ENCODE measurements around the gene CEP85L.

Gene CEP85L

GRCh38 chr6:118651282-118652050 lies at the start of gene CEP85L:
Gene CEP85L (minus strand): TSS chr6:118651591. CDS start chr6:118651269, 322 bp downstream.
- TF ChIP-seq JUND (IDR thresholded peaks at IDR 0.05; ENCODE audit: low read depth), result no peak
- peak; percentile 79 to 84 for DNase-seq (ENCODE audit: low read depth in 1 of 2, low spot score in 1 of 2)
- in situ Hi-C loops (cut with HindIII; ENCODE audit: low pct_unique_long_range_greater_than_20kb, low sequenced_read_pairs), result no loop called here

- in situ Hi-C loops (cut with HindIII; ENCODE audit: low pct_unique_long_range_greater_than_20kb, low sequenced_read_pairs), result no loop called here
- TF ChIP-seq JUND (IDR thresholded peaks at IDR 0.05; ENCODE audit: low read depth), result no peak
- DNase-seq (ENCODE audit: low read depth in 1 of 2, low spot score in 1 of 2), result no peak
Measured at GRCh38 chr6:118700531-118700930, 49.1 kb upstream of the CEP85L start.

GRCh38 chr6:118697554-118697953 lies 46.2 kb upstream of the CEP85L start:
- peak in 1 of 2 experiments; percentile 40 for DNase-seq (ENCODE audit: low read depth in 1 of 2, low spot score in 1 of 2)
- TF ChIP-seq JUND (IDR thresholded peaks at IDR 0.05; ENCODE audit: low read depth), result no peak
- in situ Hi-C loops (cut with HindIII; ENCODE audit: low pct_unique_long_range_greater_than_20kb, low sequenced_read_pairs), result no loop called here

- in situ Hi-C loops (cut with HindIII; ENCODE audit: low pct_unique_long_range_greater_than_20kb, low sequenced_read_pairs), result no loop called here
Measured at GRCh38 chr6:118696271-118696670, 44.9 kb upstream of the CEP85L start.

GRCh38 chr6:118693562-118693961 lies 42.2 kb upstream of the CEP85L start:
- no peak for TF ChIP-seq JUND (IDR thresholded peaks at IDR 0.05; ENCODE audit: low read depth)
- in situ Hi-C loops (cut with HindIII; ENCODE audit: low pct_unique_long_range_greater_than_20kb, low sequenced_read_pairs), result no loop called here
- no peak for DNase-seq (ENCODE audit: low read depth in 1 of 2, low spot score in 1 of 2)

More at GRCh38 chr6:118696271-118696670, 44.9 kb upstream of the CEP85L start:
- DNase-seq (ENCODE audit: low read depth in 1 of 2, low spot score in 1 of 2), result no peak
- TF ChIP-seq JUND (IDR thresholded peaks at IDR 0.05; ENCODE audit: low read depth), result no peak

- no peak for DNase-seq (ENCODE audit: low read depth in 1 of 2, low spot score in 1 of 2)
- TF ChIP-seq JUND (IDR thresholded peaks at IDR 0.05; ENCODE audit: low read depth), result no peak
- in situ Hi-C loops (cut with HindIII; ENCODE audit: low pct_unique_long_range_greater_than_20kb, low sequenced_read_pairs), result no loop called here
Measured at GRCh38 chr6:118685823-118686449, 34.5 kb upstream of the CEP85L start.

- in situ Hi-C loops (cut with HindIII; ENCODE audit: low pct_unique_long_range_greater_than_20kb, low sequenced_read_pairs), result no loop called here
- DNase-seq (ENCODE audit: low read depth in 1 of 2, low spot score in 1 of 2), result no peak
- no peak for TF ChIP-seq JUND (IDR thresholded peaks at IDR 0.05; ENCODE audit: low read depth)
Measured at GRCh38 chr6:118683881-118684872, 32.8 kb upstream of the CEP85L start.

- in situ Hi-C loops (cut with HindIII; ENCODE audit: low pct_unique_long_range_greater_than_20kb, low sequenced_read_pairs), result no loop called here
- no peak for TF ChIP-seq JUND (IDR thresholded peaks at IDR 0.05; ENCODE audit: low read depth)
- no peak for DNase-seq (ENCODE audit: low read depth in 1 of 2, low spot score in 1 of 2)
Measured at GRCh38 chr6:118680452-118681095, 29.2 kb upstream of the CEP85L start.

GRCh38 chr6:118679327-118679901 lies 28.0 kb upstream of the CEP85L start:
- TF ChIP-seq JUND (IDR thresholded peaks at IDR 0.05; ENCODE audit: low read depth), result no peak
- DNase-seq (ENCODE audit: low read depth in 1 of 2, low spot score in 1 of 2), result no peak
- in situ Hi-C loops (cut with HindIII; ENCODE audit: low pct_unique_long_range_greater_than_20kb, low sequenced_read_pairs), result no loop called here

- no peak for TF ChIP-seq JUND (IDR thresholded peaks at IDR 0.05; ENCODE audit: low read depth)
- no peak for DNase-seq (ENCODE audit: low read depth in 1 of 2, low spot score in 1 of 2)
- in situ Hi-C loops (cut with HindIII; ENCODE audit: low pct_unique_long_range_greater_than_20kb, low sequenced_read_pairs), result no loop called here
Measured at GRCh38 chr6:118678866-118679265, 27.5 kb upstream of the CEP85L start.

GRCh38 chr6:118677193-118677592 lies 25.8 kb upstream of the CEP85L start:
- DNase-seq (ENCODE audit: low read depth in 1 of 2, low spot score in 1 of 2), result peak in 1 of 2 experiments; percentile 33
- in situ Hi-C loops (cut with HindIII; ENCODE audit: low pct_unique_long_range_greater_than_20kb, low sequenced_read_pairs), result no loop called here
- no peak for TF ChIP-seq JUND (IDR thresholded peaks at IDR 0.05; ENCODE audit: low read depth)

GRCh38 chr6:118675225-118675624 lies 23.8 kb upstream of the CEP85L start:
- DNase-seq (ENCODE audit: low read depth in 1 of 2, low spot score in 1 of 2), result no peak
- in situ Hi-C loops (cut with HindIII; ENCODE audit: low pct_unique_long_range_greater_than_20kb, low sequenced_read_pairs), result no loop called here
- TF ChIP-seq JUND (IDR thresholded peaks at IDR 0.05; ENCODE audit: low read depth), result no peak
